H1 (cell line): ENCODE measurements around the gene GPR143. TPM values are rescaled to one million over a fixed set of nuclear protein-coding genes. Genes with fewer than 3 reads are reported as not detected.

Experiments
- CTCF ChIA-PET: fragments of 300-600 bp; sonication (Branson Sonifier 250); formaldehyde crosslinking; loops from one replicate; lab custom pipeline; 2021; ENCODE audit not compliant: partially characterized antibody; lab: Charles Lee
- POLR2A ChIA-PET: fragments of 300-600 bp; sonication (Branson Sonifier 250); formaldehyde crosslinking; loops from one replicate; lab custom pipeline; 2021; ENCODE audit warnings: inconsistent platforms; ENCODE audit not compliant: partially characterized antibody; lab: Charles Lee
- DNase-seq, 2 experiments: peaks; one replicate each; pipeline versions ENCODE4 v3.0.0 to v3.0.0-alpha.2; 2010 to 2022; ENCODE audit warnings: low spot score in 2 of 2, low read depth in 1 of 2, mixed read lengths in 1 of 2
- FAIRE-seq: peaks from 2 replicates; lab custom pipeline; 2011; peaks lifted over from hg19 to GRCh38; lab: Jason Lieb, UNC
- H2AFZ ChIP-seq: 2 replicates; pipeline ENCODE4 v1.8.1; 2012; ENCODE audit warnings: low read length, inconsistent platforms
- H2AK5ac ChIP-seq: 2 replicates; pipeline ENCODE4 v1.6.1; 2013; ENCODE audit warnings: low read depth, low read length
- H2BK120ac ChIP-seq: replicated peaks from 2 replicates; pipeline ENCODE3; 2013; ENCODE audit warnings: low read depth, low read length, inconsistent platforms
- H2BK12ac ChIP-seq: 2 replicates; pipeline ENCODE4 v1.6.1; 2013; ENCODE audit warnings: low read depth, low read length
- H2BK15ac ChIP-seq: 2 replicates; pipeline ENCODE4 v1.6.1; 2013; ENCODE audit warnings: low read length
- H2BK20ac ChIP-seq: 2 replicates; pipeline ENCODE4 v1.6.1; 2013; ENCODE audit warnings: low read length
- H2BK5ac ChIP-seq: 2 replicates; pipeline ENCODE4 v1.6.1; 2013; ENCODE audit warnings: low read depth, low read length
- H3K14ac ChIP-seq: 2 replicates; pipeline ENCODE4 v1.6.1; 2013; ENCODE audit warnings: inconsistent platforms; ENCODE audit not compliant: insufficient read length
- H3K18ac ChIP-seq: 2 replicates; pipeline ENCODE4 v1.6.1; 2013; ENCODE audit warnings: low read length; ENCODE audit errors: extremely low read depth
- H3K23ac ChIP-seq: 2 replicates; pipeline ENCODE4 v1.6.1; 2013; ENCODE audit warnings: inconsistent platforms; ENCODE audit not compliant: insufficient read length
- H3K23me2 ChIP-seq: 2 replicates; pipeline ENCODE4 v1.6.1; 2013; ENCODE audit warnings: low read depth, low read length
- H3K27ac ChIP-seq: 2 replicates; pipeline ENCODE4 v1.6.1; 2011; ENCODE audit warnings: low read depth, low read length, inconsistent platforms
- H3K27me3 ChIP-seq, 4 experiments: replicated peaks in 1 of 4; 1 replicate in 1 of 4; 2 replicates in 3 of 4; pipeline versions ENCODE4 v1.6.1 to v1.8.1; 2011 to 2013; ENCODE audit warnings: low read length in 3 of 4, mild to moderate bottlenecking in 3 of 4, inconsistent platforms in 2 of 4, mixed read lengths in 2 of 4, moderate library complexity in 1 of 4; ENCODE audit not compliant: control insufficient read depth in 3 of 4, insufficient read depth in 3 of 4; ENCODE audit errors: extremely low read depth in 1 of 4
- H3K36me3 ChIP-seq, 4 experiments: 2 replicates each; pipeline versions ENCODE4 v1.6.1 to v1.8.1; 2011 to 2013; ENCODE audit warnings: mild to moderate bottlenecking in 4 of 4, low read length in 3 of 4, moderate library complexity in 2 of 4, control low read depth in 1 of 4, inconsistent platforms in 1 of 4; ENCODE audit not compliant: insufficient read depth in 4 of 4, control insufficient read depth in 2 of 4
- H3K4ac ChIP-seq: replicated peaks from 2 replicates; pipeline ENCODE3; 2013; ENCODE audit warnings: low read length, low read depth, mixed read lengths, inconsistent platforms; ENCODE audit not compliant: insufficient read length
- H3K4me1 ChIP-seq, 4 experiments: replicated peaks in 1 of 4; 1 replicate in 1 of 4; 2 replicates in 3 of 4; pipeline versions ENCODE4 v1.6.1 to v1.8.1; 2011 to 2013; ENCODE audit warnings: low read length in 3 of 4, inconsistent platforms in 2 of 4, mixed read lengths in 1 of 4; ENCODE audit not compliant: insufficient read depth in 4 of 4, control insufficient read depth in 3 of 4
- H3K4me2 ChIP-seq, 2 experiments: 2 replicates each; pipeline versions ENCODE4 v1.6.1 to v1.8.1; 2011 to 2013; ENCODE audit warnings: low read depth in 2 of 2, low read length in 2 of 2, control low read depth in 1 of 2, inconsistent platforms in 1 of 2, mild to moderate bottlenecking in 1 of 2; ENCODE audit not compliant: insufficient read depth in 1 of 2
- H3K4me3 ChIP-seq, 4 experiments: fragments of 200-600, 300-600 bp in 1 of 4; sonication (generic), shearing (Covaris generic), sonication (Bioruptor Twin) in 1 of 4; 2 replicates each; pipeline versions ENCODE4 v1.5.1 to v1.8.1; 2011 to 2016; ENCODE audit warnings: low read length in 4 of 4, low read depth in 3 of 4, control low read depth in 2 of 4, inconsistent platforms in 2 of 4, mild to moderate bottlenecking in 2 of 4, mixed read lengths in 1 of 4, moderate library complexity in 1 of 4; ENCODE audit not compliant: insufficient read depth in 2 of 4; ENCODE audit errors: extremely low read depth in 1 of 4
- H3K56ac ChIP-seq: replicated peaks from 2 replicates; pipeline ENCODE3; 2013; ENCODE audit warnings: low read depth, mild to moderate bottlenecking, mixed read lengths, low read length, inconsistent platforms; ENCODE audit not compliant: insufficient read length
- H3K79me1 ChIP-seq: 2 replicates; pipeline ENCODE4 v1.6.1; 2013; ENCODE audit warnings: low read depth, low read length, control low read depth
- H3K79me2 ChIP-seq, 2 experiments: 2 replicates each; pipeline versions ENCODE4 v1.6.1 to v1.8.1; 2012 to 2013; ENCODE audit warnings: low read length in 2 of 2, mild to moderate bottlenecking in 2 of 2, inconsistent platforms in 1 of 2; ENCODE audit not compliant: insufficient read depth in 2 of 2, control insufficient read depth in 1 of 2
- H3K9ac ChIP-seq, 4 experiments: replicated peaks in 1 of 4; 1 replicate in 1 of 4; 2 replicates in 3 of 4; pipeline versions ENCODE4 v1.6.1 to v1.8.1; 2011 to 2013; ENCODE audit warnings: low read depth in 3 of 4, low read length in 3 of 4, control low read depth in 2 of 4, mild to moderate bottlenecking in 2 of 4, moderate library complexity in 2 of 4, inconsistent platforms in 1 of 4; ENCODE audit errors: extremely low read depth in 1 of 4
- H3K9me3 ChIP-seq, 2 experiments: 2 replicates each; pipeline versions ENCODE4 v1.6.1 to v1.8.1; 2012 to 2013; ENCODE audit warnings: mild to moderate bottlenecking in 2 of 2, moderate library complexity in 2 of 2, control low read depth in 1 of 2, inconsistent platforms in 1 of 2, low read depth in 1 of 2, low read length in 1 of 2, mixed read lengths in 1 of 2; ENCODE audit not compliant: insufficient read depth in 2 of 2
- H4K20me1 ChIP-seq, 2 experiments: replicated peaks in 1 of 2; 2 replicates each; pipeline versions ENCODE3 to v1.8.1; 2011 to 2013; ENCODE audit warnings: inconsistent platforms in 2 of 2, low read length in 2 of 2, mild to moderate bottlenecking in 1 of 2; ENCODE audit not compliant: insufficient read depth in 2 of 2, control insufficient read depth in 1 of 2
- H4K5ac ChIP-seq: 2 replicates; pipeline ENCODE4 v1.6.1; 2013; ENCODE audit warnings: low read length, low read depth, mixed read lengths, inconsistent platforms; ENCODE audit not compliant: insufficient read length
- H4K8ac ChIP-seq: 2 replicates; pipeline ENCODE4 v1.8.0; 2013; ENCODE audit warnings: mild to moderate bottlenecking, moderate library complexity, low read length, inconsistent platforms; ENCODE audit not compliant: insufficient read depth; ENCODE audit errors: extremely low read depth
- H4K91ac ChIP-seq: replicated peaks from 2 replicates; pipeline ENCODE3; 2013; ENCODE audit warnings: low read length, mixed read lengths, inconsistent platforms; ENCODE audit not compliant: insufficient read length
- ASH2L ChIP-seq: fragments of 200-600, 300-600 bp; sonication (generic); IDR thresholded peaks from one replicate; pipeline ENCODE4 v1.7.1; 2017; ENCODE audit warnings: low read length
- BACH1 ChIP-seq: IDR thresholded peaks from 2 replicates; pipeline ENCODE4 v1.6.1; 2012; ENCODE audit warnings: low read length, improper control_type of control experiment
- CBX5 ChIP-seq: fragments of 300-800, 300-1000 bp; sonication (generic); IDR thresholded peaks from 2 replicates; pipeline ENCODE4 v1.7.1; 2016; ENCODE audit warnings: antibody characterized with exemption, low read length, low read depth
- GTF2F1 ChIP-seq: IDR thresholded peaks from 2 replicates; pipeline ENCODE4 v1.6.1; 2012; ENCODE audit warnings: low read depth, low read length, improper control_type of control experiment, borderline replicate concordance
- HDAC2 ChIP-seq, 2 experiments: fragments of 300-600 bp in 1 of 2; sonication (generic) in 1 of 2; IDR thresholded peaks; 2 replicates each; pipeline ENCODE4 v1.6.1; 2011 to 2012; ENCODE audit warnings: low read depth in 2 of 2, low read length in 2 of 2, mild to moderate bottlenecking in 2 of 2, moderate library complexity in 2 of 2, borderline replicate concordance in 1 of 2, inconsistent platforms in 1 of 2
- HDAC6 ChIP-seq: IDR thresholded peaks from one replicate; pipeline ENCODE4 v1.7.1; 2012; ENCODE audit warnings: low read depth, mild to moderate bottlenecking, inconsistent platforms, low read length, moderate library complexity
- POLR2AphosphoS5 ChIP-seq: IDR thresholded peaks from 2 replicates; pipeline ENCODE4 v1.6.1; 2011; ENCODE audit warnings: low read depth, low read length
- RBBP5 ChIP-seq: IDR thresholded peaks from 2 replicates; pipeline ENCODE4 v1.7.1; 2012; ENCODE audit warnings: low read depth, mild to moderate bottlenecking, inconsistent platforms, low read length, moderate library complexity, borderline replicate concordance
- RNF2 ChIP-seq: fragments of 200-900, 300-1000 bp; sonication (generic); IDR thresholded peaks from 2 replicates; pipeline ENCODE4 v1.7.1; 2016; ENCODE audit warnings: borderline replicate concordance, low read depth, mild to moderate bottlenecking, antibody characterized with exemption, low read length; ENCODE audit not compliant: poor library complexity, severe bottlenecking; ENCODE audit errors: missing control alignments
- SIX5 ChIP-seq: IDR thresholded peaks from 2 replicates; pipeline ENCODE4 v1.6.1; 2011; ENCODE audit warnings: mild to moderate bottlenecking, low read depth, low read length
- SUZ12 ChIP-seq: fragments of 200-600 bp; sonication (generic); IDR thresholded peaks from 2 replicates; pipeline ENCODE4 v1.6.1; 2012; ENCODE audit warnings: mild to moderate bottlenecking, inconsistent platforms, low read length, moderate library complexity, mixed read lengths
- TAF1 ChIP-seq: IDR thresholded peaks from 2 replicates; pipeline ENCODE4 v1.6.1; 2011; ENCODE audit warnings: mild to moderate bottlenecking, low read depth, low read length
- WGBS, 2 experiments: shearing (Covaris generic) in 1 of 2; methylation state at CpG; one replicate each; pipeline versions ENCODE4 v1.1.6 to v1.1.7; 2013 to 2015; ENCODE audit warnings: low lambda C conversion rate in 2 of 2, mixed read lengths in 2 of 2, inconsistent platforms in 1 of 2, low coverage in 1 of 2, missing lambda C conversion rate in 1 of 2; ENCODE audit not compliant: insufficient replicate concordance in 2 of 2, insufficient coverage in 1 of 2, insufficient read length in 1 of 2; ENCODE audit errors: extremely low coverage in 1 of 2, missing lambda C conversion rate in 1 of 2; 5-methylcytosine and 5-hydroxymethylcytosine counted together
- polyA plus RNA-seq, 7 experiments: library from polyadenylated mRNA; depleted of rRNA in 3 of 7; stranded (reverse) in 5 of 7; unstranded in 2 of 7; fragments of >200 nt in 5 of 7; fragments of 200-250 nt in 2 of 7; gene quantifications; 1 replicate in 5 of 7; 2 replicates in 1 of 7; 4 replicates in 1 of 7; pipeline versions ENCODE4 v1.2.1 to v1.2.3, GENCODE V29; 2011 to 2013; ENCODE audit warnings: missing spikeins in 2 of 7, mixed read lengths in 2 of 7
- total RNA-seq: library from RNA; stranded (reverse); fragmentation: NEBNext Ultra II Directional; extraction: Animal tissue kit (Norgen Biotek cat#: 25700); gene quantifications from 2 replicates; pipeline ENCODE4 v1.2.1, GENCODE V29; 2021
- TF ChIP-seq, protein P1 (sequence below): IDR thresholded peaks from 2 replicates; pipeline ENCODE4 v1.6.1; 2012; ENCODE audit warnings: inconsistent platforms

Gene GPR143
- total and polyA plus RNA-seq, 2 of the 8 experiments (the other 6 are each of a cell fraction or from before 2014, with no cell fraction given): 18.5 to 30.7 TPM

DNA sequence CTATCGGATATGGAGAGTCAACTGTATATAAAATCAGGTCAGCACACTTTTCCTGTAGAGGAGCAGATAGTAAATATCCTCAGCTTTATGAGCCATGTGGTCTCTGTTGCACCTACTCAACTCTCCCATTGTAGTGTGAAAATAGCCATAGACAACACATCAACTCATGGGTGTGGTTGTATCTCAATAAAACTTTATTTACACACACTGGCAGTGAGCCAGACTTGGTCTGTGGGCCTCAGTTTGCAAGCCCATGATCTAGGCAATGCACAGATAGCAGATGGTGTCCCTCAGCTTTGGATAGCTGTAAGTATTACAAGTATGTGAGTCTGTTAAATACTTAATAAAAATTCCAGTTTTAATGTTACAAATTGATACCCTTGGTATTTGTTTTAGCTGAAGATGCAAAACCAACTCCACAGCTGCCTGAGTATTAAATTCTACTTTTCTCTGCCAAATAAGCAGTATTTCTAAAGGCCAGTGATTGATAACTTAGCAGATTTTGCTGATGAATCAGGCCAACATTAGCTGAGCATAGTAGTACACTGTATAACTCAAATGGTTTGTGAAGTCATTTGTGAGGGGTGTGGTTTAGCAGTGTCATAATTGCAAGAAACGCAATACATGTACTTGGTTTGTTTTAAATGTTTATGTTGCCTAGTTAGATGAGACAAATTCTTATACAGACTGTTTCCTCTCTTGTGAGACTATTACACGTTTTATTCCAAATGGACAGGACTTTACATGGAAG lies 87.3 kb downstream of the GPR143 start:
- Histone ChIP-seq H3K56ac (no peak overlapping the region), H3K23me2 (no peaks in the 10 kb centered on the region), H2AK5ac (no peak overlapping the region), H2BK5ac (no peak overlapping the region), H2BK12ac (no peak overlapping the region), H3K9me3 (no peaks in the 10 kb centered on the region), H3K27me3 (no peaks in the 10 kb centered on the region), H4K5ac (no peak overlapping the region), H2BK15ac (no peak overlapping the region), H3K36me3 (no peaks in the 10 kb centered on the region), H4K20me1 (no peaks in the 10 kb centered on the region), H3K4me2 (no peak overlapping the region), H3K79me1 (no peaks in the 10 kb centered on the region), H3K79me2 (no peaks in the 10 kb centered on the region), H3K4ac (no peak overlapping the region), H4K91ac (no peak overlapping the region), H3K14ac (no peak overlapping the region), H4K8ac (no peak overlapping the region), H3K23ac (no peak overlapping the region), H3K4me3 (no peak overlapping the region), H3K4me1 (peaks cover 0 to 3% (median under 1%) of the 10 kb centered on the region in 4 experiments; a peak in 1 of 7 replicates), H3K9ac (no peak overlapping the region), H3K27ac (no peak overlapping the region), H3K18ac (no peak overlapping the region), H2BK20ac (no peak overlapping the region), H2AFZ (no peak overlapping the region), H2BK120ac (no peak overlapping the region)
- 91% methylated on average over 3 of the region's 3 CpGs; no CpG with 5 or more reads in 1 of the 2 experiments for WGBS, 2 experiments
- ChIA-PET CTCF (interaction anchor here (0.5 to 1.1 kb wide), 2 partner anchors 8 to 43 kb away, joined by 3 read pairs; no protein-coding TSS in a partner anchor), POLR2A (no interaction called here)
- DNase-seq: no peak
- FAIRE-seq: no peak
- TF ChIP-seq SUZ12: no peak
- no peak for TF ChIP-seq GTF2F1
- TF ChIP-seq, protein P1, sequence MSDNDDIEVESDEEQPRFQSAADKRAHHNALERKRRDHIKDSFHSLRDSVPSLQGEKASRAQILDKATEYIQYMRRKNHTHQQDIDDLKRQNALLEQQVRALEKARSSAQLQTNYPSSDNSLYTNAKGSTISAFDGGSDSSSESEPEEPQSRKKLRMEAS: no peak
- TF ChIP-seq ASH2L: no peak
- TF ChIP-seq CBX5: no peak
- no peak for TF ChIP-seq HDAC2 (IDR thresholded peaks at IDR 0.05; ENCODE audit: borderline replicate concordance in 1 of 2, low read depth in 2 of 2, low read length in 2 of 2)
- no peak for TF ChIP-seq BACH1
- no peak for TF ChIP-seq HDAC6
- no peak for TF ChIP-seq RBBP5
- TF ChIP-seq SIX5: no peak
- TF ChIP-seq RNF2: no peak
- no peak for TF ChIP-seq TAF1
- TF ChIP-seq POLR2AphosphoS5: no peak
